Stimulated activated CD8-positive, alpha-beta memory T cell treated with anti-CD3 and anti-CD28 coated beads, Interleukin-12 subunit alpha, Interleukin-12 subunit beta, amount 100 ng/mL, for 1 hour (primary cell): ENCODE data around the gene USP26.
"Not testable (repeated sequence)": the region's sequence is repeated elsewhere in the genome, so short reads cannot be mapped to it uniquely, and the experiment has no call there.

Experiments used
- DNase-seq: peaks from one replicate; pipeline ENCODE4 v3.0.0-alpha.2; 2020; ENCODE audit warnings: low read depth

USP26 gene

GRCh38 chrX:133097031-133097430 lies at the start of gene USP26:
USP26 (minus strand) TSS chrX:133097109; CDS start chrX:133028220, 68,889 bp downstream.
- no peak for DNase-seq

- DNase-seq: no peak
Observed at GRCh38 chrX:133134282-133134681, 37.4 kb upstream of the USP26 start.

GRCh38 chrX:133120406-133120805 lies 23.5 kb upstream of the USP26 start:
- DNase-seq: no peak

GRCh38 chrX:133094098-133094731 lies 2.7 kb downstream of the USP26 start:
- no peak for DNase-seq

GRCh38 chrX:133090236-133090809 lies 6.6 kb downstream of the USP26 start:
- no peak for DNase-seq

GRCh38 chrX:133089411-133089810 lies 7.5 kb downstream of the USP26 start:
- no peak for DNase-seq

GRCh38 chrX:133085785-133086184 lies 11.1 kb downstream of the USP26 start:
- DNase-seq: no peak

- DNase-seq: not testable (repeated sequence)
Observed at GRCh38 chrX:133085056-133085455, 11.9 kb downstream of the USP26 start.

- no peak for DNase-seq
Observed at GRCh38 chrX:133083899-133084298, 13.0 kb downstream of the USP26 start.

- no peak for DNase-seq
Observed at GRCh38 chrX:133081990-133082389, 14.9 kb downstream of the USP26 start.

- DNase-seq: not testable (repeated sequence)
Observed at GRCh38 chrX:133077856-133078255, 19.1 kb downstream of the USP26 start.

GRCh38 chrX:133072566-133072965 lies 24.3 kb downstream of the USP26 start:
- DNase-seq: no peak

GRCh38 chrX:133068461-133068860 lies 28.4 kb downstream of the USP26 start:
- no peak for DNase-seq

GRCh38 chrX:133056341-133056740 lies 40.6 kb downstream of the USP26 start:
- no peak for DNase-seq

- no peak for DNase-seq
Observed at GRCh38 chrX:133054761-133055405, 42.0 kb downstream of the USP26 start.

- no peak for DNase-seq
Observed at GRCh38 chrX:133053861-133054598, 42.9 kb downstream of the USP26 start.

GRCh38 chrX:133048751-133049150 lies 48.2 kb downstream of the USP26 start:
- no peak for DNase-seq

- no peak for DNase-seq
Observed at GRCh38 chrX:133046601-133047000, 50.3 kb downstream of the USP26 start.

GRCh38 chrX:133045986-133046385 lies 50.9 kb downstream of the USP26 start:
- DNase-seq: no peak

- DNase-seq: not testable (repeated sequence)
Observed at GRCh38 chrX:133044145-133044786, 52.6 kb downstream of the USP26 start.

GRCh38 chrX:133042260-133042659 lies 54.6 kb downstream of the USP26 start:
- no peak for DNase-seq

GRCh38 chrX:133033010-133033409 lies 63.9 kb downstream of the USP26 start:
- DNase-seq: no peak
